Suprapubic skin (tissue), 3 donors: ENCODE data around the gene CCDC68.

ENCODE experiments used
- POLR2AphosphoS5 ChIP-seq, 3 donors: sonication (generic); formaldehyde crosslinking; IDR thresholded peaks; one replicate each; pipeline ENCODE4 v1.6.1; 2017; ENCODE audit warnings: antibody characterized with exemption in 3 of 3
- TF ChIP-seq, protein P1 (sequence below), 2 donors: fragments of 200-600 bp in 1 of 2; fragments of 450-650 bp in 1 of 2; sonication (generic) in 1 of 2; IDR thresholded peaks; one replicate each; pipeline ENCODE4 v1.5.1; 2016 to 2019; ENCODE audit warnings: antibody characterized with exemption in 2 of 2, mild to moderate bottlenecking in 1 of 2, moderate library complexity in 1 of 2

- no peak for TF ChIP-seq POLR2AphosphoS5 (IDR thresholded peaks at IDR 0.05)
- TF ChIP-seq, protein P1, sequence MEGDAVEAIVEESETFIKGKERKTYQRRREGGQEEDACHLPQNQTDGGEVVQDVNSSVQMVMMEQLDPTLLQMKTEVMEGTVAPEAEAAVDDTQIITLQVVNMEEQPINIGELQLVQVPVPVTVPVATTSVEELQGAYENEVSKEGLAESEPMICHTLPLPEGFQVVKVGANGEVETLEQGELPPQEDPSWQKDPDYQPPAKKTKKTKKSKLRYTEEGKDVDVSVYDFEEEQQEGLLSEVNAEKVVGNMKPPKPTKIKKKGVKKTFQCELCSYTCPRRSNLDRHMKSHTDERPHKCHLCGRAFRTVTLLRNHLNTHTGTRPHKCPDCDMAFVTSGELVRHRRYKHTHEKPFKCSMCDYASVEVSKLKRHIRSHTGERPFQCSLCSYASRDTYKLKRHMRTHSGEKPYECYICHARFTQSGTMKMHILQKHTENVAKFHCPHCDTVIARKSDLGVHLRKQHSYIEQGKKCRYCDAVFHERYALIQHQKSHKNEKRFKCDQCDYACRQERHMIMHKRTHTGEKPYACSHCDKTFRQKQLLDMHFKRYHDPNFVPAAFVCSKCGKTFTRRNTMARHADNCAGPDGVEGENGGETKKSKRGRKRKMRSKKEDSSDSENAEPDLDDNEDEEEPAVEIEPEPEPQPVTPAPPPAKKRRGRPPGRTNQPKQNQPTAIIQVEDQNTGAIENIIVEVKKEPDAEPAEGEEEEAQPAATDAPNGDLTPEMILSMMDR (IDR thresholded peaks at IDR 0.05), result no peak
Measured at GRCh38 chr18:54924948-54925347, 34.3 kb downstream of the CCDC68 start.
